BJ (cell line): ENCODE results near the gene CHL1. TPM values are rescaled to one million over a fixed set of nuclear protein-coding genes. Genes with fewer than 3 reads are reported as not detected.

Source experiments
- CTCF ChIA-PET: fragments of 350-600 bp; formaldehyde crosslinking; extraction: SDS; loops from one replicate; lab custom pipeline; 2021; ENCODE audit warnings: antibody characterized with exemption, inconsistent platforms; lab: Yijun Ruan, JAX
- POLR2A ChIA-PET: fragments of 300-600 bp; sonication (Branson Sonifier 250); formaldehyde crosslinking; extraction: SDS; loops from one replicate; lab custom pipeline; 2021; ENCODE audit warnings: antibody characterized with exemption; lab: Charles Lee
- DNase-seq: peaks from one replicate; pipeline ENCODE4 v3.0.0-alpha.2; 2011; ENCODE audit warnings: low read depth
- H3K27me3 ChIP-seq: 2 replicates; pipeline ENCODE4 v1.6.0; 2011; ENCODE audit warnings: low read length; ENCODE audit not compliant: control insufficient read depth, insufficient read depth
- H3K36me3 ChIP-seq: 2 replicates; pipeline ENCODE4 v1.5.1; 2011; ENCODE audit warnings: low read length; ENCODE audit not compliant: control insufficient read depth, insufficient read depth
- H3K4me3 ChIP-seq: 2 replicates; pipeline ENCODE4 v1.5.1; 2011; ENCODE audit warnings: low read depth, mild to moderate bottlenecking, control low read depth, low read length
- CTCF ChIP-seq: IDR thresholded peaks from 2 replicates; pipeline ENCODE4 v1.5.1; 2011; ENCODE audit warnings: low read depth, mild to moderate bottlenecking, control low read depth, inconsistent platforms, low read length, moderate library complexity; ENCODE audit not compliant: insufficient read depth
- polyA plus RNA-seq: library from polyadenylated mRNA; depleted of rRNA; stranded (reverse); fragments of >200 nt; gene quantifications from 2 replicates; pipeline ENCODE4 v1.2.3, GENCODE V29; 2011

CHL1 gene
- polyA plus RNA-seq, 1 experiment = not detected

GRCh38 chr3:331881-332280 lies 135.3 kb downstream of the CHL1 start:
- no peak for TF ChIP-seq CTCF
- H3K27me3 ChIP-seq = no peaks in the 10 kb centered on the region
- ChIA-PET POLR2A (no interaction called here), CTCF (no interaction called here)
- no peaks in the 10 kb centered on the region for H3K36me3 ChIP-seq
- DNase-seq = no peak
- H3K4me3 ChIP-seq = no peak overlapping the region

- no peak for DNase-seq
- Histone ChIP-seq H3K27me3 (no peaks in the 10 kb centered on the region), H3K36me3 (no peaks in the 10 kb centered on the region), H3K4me3 (no peak overlapping the region)
- TF ChIP-seq CTCF = no peak
- ChIA-PET CTCF (no interaction called here), POLR2A (no interaction called here)
Measured at GRCh38 chr3:332701-333100, 136.1 kb downstream of the CHL1 start.

GRCh38 chr3:335240-335639 lies 138.7 kb downstream of the CHL1 start:
- Histone ChIP-seq H3K4me3 (no peak overlapping the region), H3K36me3 (no peaks in the 10 kb centered on the region), H3K27me3 (no peaks in the 10 kb centered on the region)
- no peak for TF ChIP-seq CTCF
- POLR2A ChIA-PET = no interaction called here
- CTCF ChIA-PET = no interaction called here
- no peak for DNase-seq

GRCh38 chr3:339351-339750 lies 142.8 kb downstream of the CHL1 start:
- TF ChIP-seq CTCF = no peak
- POLR2A ChIA-PET = no interaction called here
- CTCF ChIA-PET = no interaction called here

GRCh38 chr3:341998-342397 lies 145.4 kb downstream of the CHL1 start:
- ChIA-PET POLR2A (no interaction called here), CTCF (no interaction called here)
- Histone ChIP-seq H3K36me3 (no peaks in the 10 kb centered on the region), H3K27me3 (no peaks in the 10 kb centered on the region), H3K4me3 (no peak overlapping the region)
- TF ChIP-seq CTCF = no peak
- DNase-seq = no peak

More at GRCh38 chr3:339351-339750, 142.8 kb downstream of the CHL1 start:
- Histone ChIP-seq H3K27me3 (no peaks in the 10 kb centered on the region), H3K36me3 (no peaks in the 10 kb centered on the region), H3K4me3 (no peak overlapping the region)
- no peak for DNase-seq
